Left ventricle myocardium inferior (tissue), 1 donor: Measurements from ENCODE around the gene MUC4. TPM values are rescaled to one million over a fixed set of nuclear protein-coding genes. Genes with fewer than 3 reads are reported as not detected.
"Not testable (repeated sequence)": the region's sequence is repeated elsewhere in the genome, so short reads cannot be mapped to it uniquely, and the experiment has no call there.

Experiments
- DNase-seq: peaks from one replicate; pipeline ENCODE4 v3.0.0-alpha.2; 2020
- H3K27ac ChIP-seq: fragments of 200-600 bp; replicated peaks from 2 replicates; pipeline ENCODE4 v1.8.0; 2021
- H3K27me3 ChIP-seq: fragments of 200-600 bp; 2 replicates; pipeline ENCODE4 v1.8.0; 2021; ENCODE audit warnings: low read depth
- H3K36me3 ChIP-seq: fragments of 200-600 bp; 2 replicates; pipeline ENCODE4 v1.8.0; 2021
- H3K4me1 ChIP-seq: fragments of 200-600 bp; 2 replicates; pipeline ENCODE4 v1.8.0; 2021
- H3K4me3 ChIP-seq: fragments of 200-600 bp; 2 replicates; pipeline ENCODE4 v1.8.0; 2021; ENCODE audit warnings: mild to moderate bottlenecking, moderate library complexity
- H3K9me3 ChIP-seq: fragments of 200-600 bp; replicated peaks from 2 replicates; pipeline ENCODE4 v1.8.0; 2021
- CTCF ChIP-seq: fragments of 200-600 bp; IDR thresholded peaks from 2 replicates; pipeline ENCODE4 v1.8.0; 2021; ENCODE audit warnings: antibody characterized with exemption, mild to moderate bottlenecking, borderline replicate concordance
- intact Hi-C: fragments of 100-400 bp; cut with micrococcal nuclease; formaldehyde crosslinking; loops from one replicate; pipeline ENCODE4 v1.11.0; 2022
- total RNA-seq: library from RNA; stranded (reverse); fragmentation: NEBNext Ultra II Directional; extraction: Animal tissue kit (Norgen Biotek cat#: 25700); gene quantifications from one replicate; pipeline ENCODE4 v1.2.1, GENCODE V29; 2021
- donor health status: DM: no; HTN: yes; CAD: no; lungs with severe emphysema.

MUC4 gene
- total RNA-seq, 1 donor from 2014 or later = 0.11 TPM

- no peak overlapping the region for H3K4me3 ChIP-seq
- no peak for TF ChIP-seq CTCF
- H3K4me1 ChIP-seq = no peaks in the 10 kb centered on the region
- peaks cover 47% of the 10 kb centered on the region for H3K27me3 ChIP-seq
- no peak overlapping the region for H3K27ac ChIP-seq
- intact Hi-C loops = no loop called here
- H3K36me3 ChIP-seq = no peaks in the 10 kb centered on the region
- H3K9me3 ChIP-seq = no peaks in the 10 kb centered on the region
- no peak for DNase-seq
Observed at GRCh38 chr3:195828762-195829161, 17.0 kb upstream of the MUC4 start.

- Histone ChIP-seq H3K4me1 (peaks cover 4% of the 10 kb centered on the region), H3K27me3 (peaks cover 68% of the 10 kb centered on the region), H3K36me3 (no peaks in the 10 kb centered on the region), H3K9me3 (no peaks in the 10 kb centered on the region), H3K4me3 (no peak overlapping the region), H3K27ac (no peak overlapping the region)
- intact Hi-C loops = no loop called here
- no peak for DNase-seq
- no peak for TF ChIP-seq CTCF
Observed at GRCh38 chr3:195825857-195826804, 14.4 kb upstream of the MUC4 start.

GRCh38 chr3:195825191-195825588 is 13.5 kb upstream of the MUC4 start:
- H3K27me3 ChIP-seq = peaks cover 73% of the 10 kb centered on the region
- H3K4me1 ChIP-seq = peaks cover 4% of the 10 kb centered on the region
- no peak overlapping the region for H3K4me3 ChIP-seq
- TF ChIP-seq CTCF = no peak
- DNase-seq = no peak
- H3K9me3 ChIP-seq = no peaks in the 10 kb centered on the region
- H3K27ac ChIP-seq = no peak overlapping the region
- no peaks in the 10 kb centered on the region for H3K36me3 ChIP-seq
- intact Hi-C loops = no loop called here

GRCh38 chr3:195824425-195825190 is 12.9 kb upstream of the MUC4 start:
- intact Hi-C loops, DNase-seq, H3K27ac ChIP-seq, H3K4me1 ChIP-seq, H3K4me3 ChIP-seq, H3K9me3 ChIP-seq, H3K36me3 ChIP-seq: not testable (repeated sequence)
- H3K27me3 ChIP-seq = peaks cover 75% of the 10 kb centered on the region

- H3K9me3 ChIP-seq = no peaks in the 10 kb centered on the region
- TF ChIP-seq CTCF = no peak
- H3K27ac ChIP-seq = no peak overlapping the region
- H3K4me3 ChIP-seq = no peak overlapping the region
- H3K36me3 ChIP-seq = no peaks in the 10 kb centered on the region
- intact Hi-C loops = no loop called here
- H3K27me3 ChIP-seq = peaks cover 74% of the 10 kb centered on the region
- DNase-seq = no peak
- peaks cover 4% of the 10 kb centered on the region for H3K4me1 ChIP-seq
Observed at GRCh38 chr3:195823999-195824398, 12.3 kb upstream of the MUC4 start.
